ENCODE results near the gene TM4SF4. TPM values are rescaled to one million over a fixed set of nuclear protein-coding genes. Genes with fewer than 3 reads are reported as not detected.

TM4SF4 gene
- total RNA-seq, 1 experiment from 2014 or later = 1.4 TPM

DNA sequence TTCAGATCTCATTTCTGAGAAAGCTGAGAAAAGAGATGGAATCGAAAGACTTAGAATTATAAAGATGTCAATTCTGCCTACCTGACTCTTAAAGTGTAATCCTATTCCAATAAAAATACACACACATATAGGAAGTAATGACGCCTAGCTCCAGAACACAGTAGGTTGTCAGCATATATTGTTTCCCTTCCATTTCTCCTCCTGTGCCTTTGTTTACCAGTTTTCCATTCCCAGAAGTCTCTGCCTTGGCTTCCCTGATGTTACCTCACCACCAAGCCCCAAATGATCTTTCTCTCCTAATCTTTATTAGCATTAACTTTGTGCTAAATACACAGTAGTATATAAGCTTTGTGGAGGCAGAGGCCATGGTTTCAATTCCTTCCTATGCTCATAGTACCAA is 40.0 kb downstream of the TM4SF4 start:
- no peaks in the 10 kb centered on the region for H3K36me3 Mint-ChIP-seq
- H3K4me3 Mint-ChIP-seq = no peak overlapping the region
- ChIA-PET CTCF (interaction anchor here (0.9 to 3.3 kb wide), 7 partner anchors 16 to 394 kb away, joined by 3 to 19 read pairs (median 5); no protein-coding TSS in a partner anchor), POLR2A (interaction anchor here (1.4 kb wide), 1 partner anchor 144 kb away, joined by 3 read pairs; the partner anchor contains the start of gene WWTR1)
- DNase-seq (ENCODE audit: low spot score) (no peak), ATAC-seq (no peak)
- H3K4me1 Mint-ChIP-seq = no peaks in the 10 kb centered on the region; the same call in 1 of the 2 replicates
- no peaks in the 10 kb centered on the region for H3K9me3 Mint-ChIP-seq
- H3K27ac Mint-ChIP-seq = no peak overlapping the region
- no peaks in the 10 kb centered on the region for H3K27me3 Mint-ChIP-seq (ENCODE audit: low read depth)
- TF ChIP-seq ZNF416 (CRISPR knock-in tag; IDR thresholded peaks at IDR 0.05) (no peak), SMAD3 (CRISPR knock-in tag; IDR thresholded peaks at IDR 0.05; ENCODE audit: borderline replicate concordance) (no peak), TEAD1 (CRISPR knock-in tag; IDR thresholded peaks at IDR 0.05) (no peak), KAT7 (CRISPR knock-in tag; IDR thresholded peaks at IDR 0.05; ENCODE audit: borderline replicate concordance) (no peak)
- TF ChIP-seq, protein P1, sequence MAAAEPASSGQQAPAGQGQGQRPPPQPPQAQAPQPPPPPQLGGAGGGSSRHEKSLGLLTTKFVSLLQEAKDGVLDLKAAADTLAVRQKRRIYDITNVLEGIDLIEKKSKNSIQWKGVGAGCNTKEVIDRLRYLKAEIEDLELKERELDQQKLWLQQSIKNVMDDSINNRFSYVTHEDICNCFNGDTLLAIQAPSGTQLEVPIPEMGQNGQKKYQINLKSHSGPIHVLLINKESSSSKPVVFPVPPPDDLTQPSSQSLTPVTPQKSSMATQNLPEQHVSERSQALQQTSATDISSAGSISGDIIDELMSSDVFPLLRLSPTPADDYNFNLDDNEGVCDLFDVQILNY (CRISPR knock-in tag; IDR thresholded peaks at IDR 0.05) = no peak

DNA sequence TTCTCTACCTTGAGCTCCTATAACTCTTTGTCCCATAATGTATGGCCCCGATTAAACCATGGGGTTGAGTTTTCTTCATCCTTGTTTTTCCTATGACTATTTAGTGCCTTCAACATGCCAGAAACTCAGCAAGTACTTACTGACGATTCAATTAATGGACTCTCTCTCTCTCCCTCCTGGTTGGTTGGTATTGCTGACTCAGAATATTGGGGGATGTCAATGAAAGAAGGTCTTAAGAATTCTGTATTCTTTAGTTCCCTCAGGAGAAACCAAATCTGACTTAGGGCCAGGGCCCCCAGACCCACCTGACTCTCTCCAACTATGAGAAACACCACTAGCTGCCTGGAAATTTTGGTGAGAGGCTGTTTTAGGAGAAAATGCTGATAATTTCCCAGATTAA is 40.8 kb downstream of the TM4SF4 start:
- H3K27ac Mint-ChIP-seq = no peak overlapping the region
- DNase-seq (ENCODE audit: low spot score) (no peak), ATAC-seq (no peak)
- H3K27me3 Mint-ChIP-seq (ENCODE audit: low read depth) = no peaks in the 10 kb centered on the region
- TF ChIP-seq SOX15 (CRISPR knock-in tag; IDR thresholded peaks at IDR 0.05) (no peak), ZNF138 (CRISPR knock-in tag; conservative IDR thresholded peaks at IDR 0.05) (no peak), FOXP1 (CRISPR knock-in tag; IDR thresholded peaks at IDR 0.05; ENCODE audit: borderline replicate concordance) (no peak), FOXK1 (CRISPR knock-in tag; IDR thresholded peaks at IDR 0.05) (no peak), ZNF423 (CRISPR knock-in tag; IDR thresholded peaks at IDR 0.05) (no peak), ZNF219 (CRISPR knock-in tag; IDR thresholded peaks at IDR 0.05; ENCODE audit: borderline replicate concordance) (no peak)
- TF ChIP-seq, protein P2, sequence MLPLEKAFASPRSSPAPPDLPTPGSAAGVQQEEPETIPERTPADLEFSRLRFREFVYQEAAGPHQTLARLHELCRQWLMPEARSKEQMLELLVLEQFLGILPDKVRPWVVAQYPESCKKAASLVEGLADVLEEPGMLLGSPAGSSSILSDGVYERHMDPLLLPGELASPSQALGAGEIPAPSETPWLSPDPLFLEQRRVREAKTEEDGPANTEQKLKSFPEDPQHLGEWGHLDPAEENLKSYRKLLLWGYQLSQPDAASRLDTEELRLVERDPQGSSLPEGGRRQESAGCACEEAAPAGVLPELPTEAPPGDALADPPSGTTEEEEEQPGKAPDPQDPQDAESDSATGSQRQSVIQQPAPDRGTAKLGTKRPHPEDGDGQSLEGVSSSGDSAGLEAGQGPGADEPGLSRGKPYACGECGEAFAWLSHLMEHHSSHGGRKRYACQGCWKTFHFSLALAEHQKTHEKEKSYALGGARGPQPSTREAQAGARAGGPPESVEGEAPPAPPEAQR (CRISPR knock-in tag; IDR thresholded peaks at IDR 0.05) = no peak
- TF ChIP-seq, protein P3, sequence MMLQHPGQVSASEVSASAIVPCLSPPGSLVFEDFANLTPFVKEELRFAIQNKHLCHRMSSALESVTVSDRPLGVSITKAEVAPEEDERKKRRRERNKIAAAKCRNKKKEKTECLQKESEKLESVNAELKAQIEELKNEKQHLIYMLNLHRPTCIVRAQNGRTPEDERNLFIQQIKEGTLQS (CRISPR knock-in tag; conservative IDR thresholded peaks at IDR 0.05) = no peak
- TF ChIP-seq, protein P4, sequence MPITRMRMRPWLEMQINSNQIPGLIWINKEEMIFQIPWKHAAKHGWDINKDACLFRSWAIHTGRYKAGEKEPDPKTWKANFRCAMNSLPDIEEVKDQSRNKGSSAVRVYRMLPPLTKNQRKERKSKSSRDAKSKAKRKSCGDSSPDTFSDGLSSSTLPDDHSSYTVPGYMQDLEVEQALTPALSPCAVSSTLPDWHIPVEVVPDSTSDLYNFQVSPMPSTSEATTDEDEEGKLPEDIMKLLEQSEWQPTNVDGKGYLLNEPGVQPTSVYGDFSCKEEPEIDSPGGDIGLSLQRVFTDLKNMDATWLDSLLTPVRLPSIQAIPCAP (CRISPR knock-in tag; IDR thresholded peaks at IDR 0.05) = no peak
- TF ChIP-seq, protein P5, sequence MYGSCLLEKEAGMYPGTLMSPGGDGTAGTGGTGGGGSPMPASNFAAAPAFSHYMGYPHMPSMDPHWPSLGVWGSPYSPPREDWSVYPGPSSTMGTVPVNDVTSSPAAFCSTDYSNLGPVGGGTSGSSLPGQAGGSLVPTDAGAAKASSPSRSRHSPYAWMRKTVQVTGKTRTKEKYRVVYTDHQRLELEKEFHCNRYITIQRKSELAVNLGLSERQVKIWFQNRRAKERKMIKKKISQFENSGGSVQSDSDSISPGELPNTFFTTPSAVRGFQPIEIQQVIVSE (CRISPR knock-in tag; IDR thresholded peaks at IDR 0.05; ENCODE audit: borderline replicate concordance) = no peak
- H3K4me3 Mint-ChIP-seq = no peak overlapping the region
- H3K4me1 Mint-ChIP-seq = no peaks in the 10 kb centered on the region; the same call in 1 of the 2 replicates
- ChIA-PET POLR2A (interaction anchor here (1.4 kb wide), 1 partner anchor 143 kb away, joined by 3 read pairs; the partner anchor contains the start of gene WWTR1), CTCF (interaction anchor here (1.5 to 1.9 kb wide), 3 partner anchors 16 to 294 kb away, joined by 4 to 6 read pairs (median 5); no protein-coding TSS in a partner anchor)
- H3K9me3 Mint-ChIP-seq = no peaks in the 10 kb centered on the region
- no peaks in the 10 kb centered on the region for H3K36me3 Mint-ChIP-seq

DNA sequence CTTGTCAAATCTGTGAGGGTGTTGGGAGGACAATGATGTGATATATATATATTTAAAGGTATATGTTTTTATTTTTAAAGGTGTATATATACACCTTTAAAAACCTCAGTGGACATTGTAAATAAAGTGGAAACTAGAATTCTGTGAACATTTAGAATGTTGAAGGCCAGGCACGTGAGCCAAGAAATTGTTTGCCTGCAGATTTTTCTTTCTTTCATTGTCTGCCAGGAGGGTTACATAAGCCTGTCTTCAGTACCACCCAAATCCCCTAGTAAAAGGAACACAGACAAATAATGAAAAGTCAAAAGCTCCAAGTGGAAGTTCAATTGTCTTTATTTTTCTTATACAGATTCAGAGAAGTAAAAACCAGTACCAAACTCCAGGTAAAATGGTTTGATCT is 42.4 kb downstream of the TM4SF4 start:
- Mint-ChIP-seq H3K27ac (no peak overlapping the region), H3K4me3 (no peak overlapping the region), H3K27me3 (ENCODE audit: low read depth) (no peaks in the 10 kb centered on the region), H3K9me3 (no peaks in the 10 kb centered on the region), H3K4me1 (no peaks in the 10 kb centered on the region; the same call in 1 of the 2 replicates), H3K36me3 (no peaks in the 10 kb centered on the region; the same call in 1 of the 2 replicates)
- TF ChIP-seq MYBL2 (CRISPR knock-in tag; IDR thresholded peaks at IDR 0.05) = no peak
- TF ChIP-seq, protein P6, sequence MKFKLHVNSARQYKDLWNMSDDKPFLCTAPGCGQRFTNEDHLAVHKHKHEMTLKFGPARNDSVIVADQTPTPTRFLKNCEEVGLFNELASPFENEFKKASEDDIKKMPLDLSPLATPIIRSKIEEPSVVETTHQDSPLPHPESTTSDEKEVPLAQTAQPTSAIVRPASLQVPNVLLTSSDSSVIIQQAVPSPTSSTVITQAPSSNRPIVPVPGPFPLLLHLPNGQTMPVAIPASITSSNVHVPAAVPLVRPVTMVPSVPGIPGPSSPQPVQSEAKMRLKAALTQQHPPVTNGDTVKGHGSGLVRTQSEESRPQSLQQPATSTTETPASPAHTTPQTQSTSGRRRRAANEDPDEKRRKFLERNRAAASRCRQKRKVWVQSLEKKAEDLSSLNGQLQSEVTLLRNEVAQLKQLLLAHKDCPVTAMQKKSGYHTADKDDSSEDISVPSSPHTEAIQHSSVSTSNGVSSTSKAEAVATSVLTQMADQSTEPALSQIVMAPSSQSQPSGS (CRISPR knock-in tag; IDR thresholded peaks at IDR 0.05; ENCODE audit: borderline replicate concordance, low read depth) = no peak
- TF ChIP-seq IRF2 (CRISPR knock-in tag; IDR thresholded peaks at IDR 0.05; ENCODE audit: borderline replicate concordance, low read depth) = no peak
- TF ChIP-seq, protein P7, sequence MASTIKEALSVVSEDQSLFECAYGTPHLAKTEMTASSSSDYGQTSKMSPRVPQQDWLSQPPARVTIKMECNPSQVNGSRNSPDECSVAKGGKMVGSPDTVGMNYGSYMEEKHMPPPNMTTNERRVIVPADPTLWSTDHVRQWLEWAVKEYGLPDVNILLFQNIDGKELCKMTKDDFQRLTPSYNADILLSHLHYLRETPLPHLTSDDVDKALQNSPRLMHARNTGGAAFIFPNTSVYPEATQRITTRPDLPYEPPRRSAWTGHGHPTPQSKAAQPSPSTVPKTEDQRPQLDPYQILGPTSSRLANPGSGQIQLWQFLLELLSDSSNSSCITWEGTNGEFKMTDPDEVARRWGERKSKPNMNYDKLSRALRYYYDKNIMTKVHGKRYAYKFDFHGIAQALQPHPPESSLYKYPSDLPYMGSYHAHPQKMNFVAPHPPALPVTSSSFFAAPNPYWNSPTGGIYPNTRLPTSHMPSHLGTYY (CRISPR knock-in tag; IDR thresholded peaks at IDR 0.05) = no peak
- TF ChIP-seq CREB1 (CRISPR knock-in tag; IDR thresholded peaks at IDR 0.05) = no peak
- ATAC-seq (no peak), DNase-seq (ENCODE audit: low spot score) (no peak)
- POLR2A ChIA-PET = no interaction called here
- CTCF ChIA-PET = interaction anchor here (1.0 kb wide), 1 partner anchor 11 kb away, joined by 4 read pairs; no protein-coding TSS in a partner anchor
